SK-N-SH (cell line): ENCODE data around the gene DAB2IP. TPM values are rescaled to one million over a fixed set of nuclear protein-coding genes. Genes with fewer than 3 reads are reported as not detected.

ENCODE experiments used
- CHD2 ChIP-seq: fragments of 150-350 bp; IDR thresholded peaks from 2 replicates; pipeline ENCODE4 v1.6.1; 2018; ENCODE audit warnings: low read length; ENCODE audit not compliant: partially characterized antibody
- CTCF ChIP-seq: fragments of 200-600 bp; sonication (generic); IDR thresholded peaks from 2 replicates; pipeline ENCODE4 v1.6.1; 2017; ENCODE audit warnings: antibody characterized with exemption, mild to moderate bottlenecking, moderate library complexity
- ELF1 ChIP-seq: IDR thresholded peaks from 2 replicates; pipeline ENCODE4 v1.4.0; 2012
- EZH2phosphoT487 ChIP-seq: fragments of 200-600 bp; sonication (generic); IDR thresholded peaks from 2 replicates; pipeline ENCODE4 v1.6.1; 2017; ENCODE audit warnings: low read depth, mixed run types, mild to moderate bottlenecking, antibody characterized with exemption, moderate library complexity, borderline replicate concordance
- FOSL2 ChIP-seq: IDR thresholded peaks from 2 replicates; pipeline ENCODE4 v1.4.0; 2012; ENCODE audit warnings: low read depth, mild to moderate bottlenecking, moderate library complexity, borderline replicate concordance
- GATA2 ChIP-seq: sonication (generic); formaldehyde crosslinking; IDR thresholded peaks from 2 replicates; pipeline ENCODE4 v1.5.0; 2020; ENCODE audit warnings: mild to moderate bottlenecking, missing genetic modification reagents
- JUND ChIP-seq: IDR thresholded peaks from 2 replicates; pipeline ENCODE4 v1.4.0; 2012
- MEF2A ChIP-seq: IDR thresholded peaks from 2 replicates; pipeline ENCODE4 v1.4.0; 2012; ENCODE audit warnings: low read depth, borderline replicate concordance
- NFIC ChIP-seq: IDR thresholded peaks from 2 replicates; pipeline ENCODE4 v1.4.0; 2012; ENCODE audit warnings: borderline replicate concordance
- RAD21 ChIP-seq: IDR thresholded peaks from 2 replicates; pipeline ENCODE4 v1.6.1; 2012; ENCODE audit warnings: mild to moderate bottlenecking, low read length
- RCOR1 ChIP-seq: fragments of 150-350 bp; IDR thresholded peaks from 2 replicates; pipeline ENCODE4 v1.6.1; 2017; ENCODE audit warnings: antibody characterized with exemption, low read length
- SMC3 ChIP-seq: IDR thresholded peaks from 2 replicates; pipeline ENCODE4 v1.6.1; 2012; ENCODE audit warnings: low read depth, low read length, improper control_type of control experiment
- YY1 ChIP-seq: IDR thresholded peaks from 2 replicates; pipeline ENCODE4 v1.4.0; 2012; ENCODE audit warnings: low read depth, mild to moderate bottlenecking
- polyA plus RNA-seq, 3 experiments: library from polyadenylated mRNA; depleted of rRNA; stranded (reverse); fragments of >200 nt; gene quantifications; 2 replicates each; pipeline ENCODE4 v1.2.3, GENCODE V29; 2012
- TF ChIP-seq, protein P1 (sequence below): IDR thresholded peaks from 2 replicates; pipeline ENCODE4 v1.4.0; 2012; ENCODE audit warnings: low read depth
- TF ChIP-seq, protein P2 (sequence below): IDR thresholded peaks from 2 replicates; pipeline ENCODE4; 2012
- TF ChIP-seq, protein P3 (sequence below): IDR thresholded peaks from 2 replicates; pipeline ENCODE4 v1.6.1; 2012; ENCODE audit warnings: mild to moderate bottlenecking, low read depth, low read length, moderate library complexity
- TF ChIP-seq, protein P4 (sequence below): fragments of 150-350 bp; IDR thresholded peaks from 2 replicates; pipeline ENCODE4 v1.6.1; 2016; ENCODE audit warnings: mild to moderate bottlenecking, low read depth, low read length

DAB2IP gene
- polyA plus RNA-seq, 1 of the 3 experiments (the other 2 are of a cell fraction), result 21.4 TPM

- TF ChIP-seq, protein P1, sequence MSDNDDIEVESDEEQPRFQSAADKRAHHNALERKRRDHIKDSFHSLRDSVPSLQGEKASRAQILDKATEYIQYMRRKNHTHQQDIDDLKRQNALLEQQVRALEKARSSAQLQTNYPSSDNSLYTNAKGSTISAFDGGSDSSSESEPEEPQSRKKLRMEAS, result peak; percentile 10; the same call in 1 of the 2 replicates
- TF ChIP-seq SMC3, result no peak
- no peak for TF ChIP-seq EZH2phosphoT487
- TF ChIP-seq JUND, result peak; percentile 37; the same call in 1 of the 2 replicates
- TF ChIP-seq, protein P2, sequence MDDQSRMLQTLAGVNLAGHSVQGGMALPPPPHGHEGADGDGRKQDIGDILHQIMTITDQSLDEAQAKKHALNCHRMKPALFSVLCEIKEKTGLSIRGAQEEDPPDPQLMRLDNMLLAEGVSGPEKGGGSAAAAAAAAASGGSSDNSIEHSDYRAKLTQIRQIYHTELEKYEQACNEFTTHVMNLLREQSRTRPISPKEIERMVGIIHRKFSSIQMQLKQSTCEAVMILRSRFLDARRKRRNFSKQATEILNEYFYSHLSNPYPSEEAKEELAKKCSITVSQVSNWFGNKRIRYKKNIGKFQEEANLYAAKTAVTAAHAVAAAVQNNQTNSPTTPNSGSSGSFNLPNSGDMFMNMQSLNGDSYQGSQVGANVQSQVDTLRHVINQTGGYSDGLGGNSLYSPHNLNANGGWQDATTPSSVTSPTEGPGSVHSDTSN, result peak; percentile 27; the same call in 1 of the 2 replicates
- no peak for TF ChIP-seq MEF2A
- TF ChIP-seq FOSL2, result peak; percentile 67
- TF ChIP-seq, protein P3, sequence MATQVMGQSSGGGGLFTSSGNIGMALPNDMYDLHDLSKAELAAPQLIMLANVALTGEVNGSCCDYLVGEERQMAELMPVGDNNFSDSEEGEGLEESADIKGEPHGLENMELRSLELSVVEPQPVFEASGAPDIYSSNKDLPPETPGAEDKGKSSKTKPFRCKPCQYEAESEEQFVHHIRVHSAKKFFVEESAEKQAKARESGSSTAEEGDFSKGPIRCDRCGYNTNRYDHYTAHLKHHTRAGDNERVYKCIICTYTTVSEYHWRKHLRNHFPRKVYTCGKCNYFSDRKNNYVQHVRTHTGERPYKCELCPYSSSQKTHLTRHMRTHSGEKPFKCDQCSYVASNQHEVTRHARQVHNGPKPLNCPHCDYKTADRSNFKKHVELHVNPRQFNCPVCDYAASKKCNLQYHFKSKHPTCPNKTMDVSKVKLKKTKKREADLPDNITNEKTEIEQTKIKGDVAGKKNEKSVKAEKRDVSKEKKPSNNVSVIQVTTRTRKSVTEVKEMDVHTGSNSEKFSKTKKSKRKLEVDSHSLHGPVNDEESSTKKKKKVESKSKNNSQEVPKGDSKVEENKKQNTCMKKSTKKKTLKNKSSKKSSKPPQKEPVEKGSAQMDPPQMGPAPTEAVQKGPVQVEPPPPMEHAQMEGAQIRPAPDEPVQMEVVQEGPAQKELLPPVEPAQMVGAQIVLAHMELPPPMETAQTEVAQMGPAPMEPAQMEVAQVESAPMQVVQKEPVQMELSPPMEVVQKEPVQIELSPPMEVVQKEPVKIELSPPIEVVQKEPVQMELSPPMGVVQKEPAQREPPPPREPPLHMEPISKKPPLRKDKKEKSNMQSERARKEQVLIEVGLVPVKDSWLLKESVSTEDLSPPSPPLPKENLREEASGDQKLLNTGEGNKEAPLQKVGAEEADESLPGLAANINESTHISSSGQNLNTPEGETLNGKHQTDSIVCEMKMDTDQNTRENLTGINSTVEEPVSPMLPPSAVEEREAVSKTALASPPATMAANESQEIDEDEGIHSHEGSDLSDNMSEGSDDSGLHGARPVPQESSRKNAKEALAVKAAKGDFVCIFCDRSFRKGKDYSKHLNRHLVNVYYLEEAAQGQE, result peak; percentile 59; the same call in 1 of the 2 replicates
- peak; percentile 85 for TF ChIP-seq NFIC
- TF ChIP-seq, protein P4, sequence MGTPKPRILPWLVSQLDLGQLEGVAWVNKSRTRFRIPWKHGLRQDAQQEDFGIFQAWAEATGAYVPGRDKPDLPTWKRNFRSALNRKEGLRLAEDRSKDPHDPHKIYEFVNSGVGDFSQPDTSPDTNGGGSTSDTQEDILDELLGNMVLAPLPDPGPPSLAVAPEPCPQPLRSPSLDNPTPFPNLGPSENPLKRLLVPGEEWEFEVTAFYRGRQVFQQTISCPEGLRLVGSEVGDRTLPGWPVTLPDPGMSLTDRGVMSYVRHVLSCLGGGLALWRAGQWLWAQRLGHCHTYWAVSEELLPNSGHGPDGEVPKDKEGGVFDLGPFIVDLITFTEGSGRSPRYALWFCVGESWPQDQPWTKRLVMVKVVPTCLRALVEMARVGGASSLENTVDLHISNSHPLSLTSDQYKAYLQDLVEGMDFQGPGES, result no peak
- no peak for TF ChIP-seq RCOR1
- no peak for TF ChIP-seq RAD21
- TF ChIP-seq ELF1, result no peak
- TF ChIP-seq YY1, result no peak
- no peak for TF ChIP-seq CHD2
- TF ChIP-seq GATA2 (CRISPR knock-in tag), result no peak
- no peak for TF ChIP-seq CTCF
These were observed 41.4 kb upstream of the DAB2IP start (continued) for GRCh38 chr9:121609822-121610637.
